GM18499 (cell line): ENCODE results near the gene PAPPA2.

Experiments
- ATAC-seq: cut with Tn5 transposase; IDR thresholded peaks from one replicate; pipeline ENCODE4 v1.9.1; 2021; ENCODE audit warnings: moderate number of reproducible peaks; ENCODE audit not compliant: insufficient read depth, unreplicated experiment

The PAPPA2 gene

GRCh38 chr1:176499671-176500070, 36.7 kb downstream of the PAPPA2 start:
- no peak for ATAC-seq

GRCh38 chr1:176501599-176501998, 38.6 kb downstream of the PAPPA2 start:
- no peak for ATAC-seq

GRCh38 chr1:176504848-176505553, 42.0 kb downstream of the PAPPA2 start:
- ATAC-seq, result no peak

- no peak for ATAC-seq
Observed at GRCh38 chr1:176512966-176513365, 50.0 kb downstream of the PAPPA2 start.

GRCh38 chr1:176515310-176515709, 52.3 kb downstream of the PAPPA2 start:
- ATAC-seq, result no peak

GRCh38 chr1:176517484-176517883, 54.5 kb downstream of the PAPPA2 start:
- ATAC-seq, result no peak

- no peak for ATAC-seq
Observed at GRCh38 chr1:176521211-176521610, 58.2 kb downstream of the PAPPA2 start.

GRCh38 chr1:176522310-176522845, 59.4 kb downstream of the PAPPA2 start:
- ATAC-seq, result no peak

- no peak for ATAC-seq
Observed at GRCh38 chr1:176529395-176530090, 66.6 kb downstream of the PAPPA2 start.

GRCh38 chr1:176531036-176531435, 68.1 kb downstream of the PAPPA2 start:
- no peak for ATAC-seq

GRCh38 chr1:176531921-176532897, 69.2 kb downstream of the PAPPA2 start:
- no peak for ATAC-seq

GRCh38 chr1:176533020-176533419, 70.0 kb downstream of the PAPPA2 start:
- ATAC-seq, result no peak

- no peak for ATAC-seq
Observed at GRCh38 chr1:176536588-176536987, 73.6 kb downstream of the PAPPA2 start.

GRCh38 chr1:176539018-176539417, 76.0 kb downstream of the PAPPA2 start:
- no peak for ATAC-seq

- no peak for ATAC-seq
Observed at GRCh38 chr1:176540428-176540827, 77.5 kb downstream of the PAPPA2 start.

- no peak for ATAC-seq
Observed at GRCh38 chr1:176541663-176542062, 78.7 kb downstream of the PAPPA2 start.

- ATAC-seq, result no peak
Observed at GRCh38 chr1:176542352-176542751, 79.4 kb downstream of the PAPPA2 start.

- ATAC-seq, result no peak
Observed at GRCh38 chr1:176543360-176544129, 80.6 kb downstream of the PAPPA2 start.

GRCh38 chr1:176545034-176545639, 82.2 kb downstream of the PAPPA2 start:
- no peak for ATAC-seq
